GM23248 (cell line): Measurements from ENCODE around the gene CTNNA3.

ENCODE experiments used
- EZH2 ChIP-seq: fragments of 200-600 bp; sonication (generic); IDR thresholded peaks from 2 replicates; pipeline ENCODE4 v1.6.1; 2018; ENCODE audit warnings: antibody characterized with exemption, mild to moderate bottlenecking; ENCODE audit not compliant: insufficient read depth, poor library complexity, severe bottlenecking
- EZH2phosphoT487 ChIP-seq: fragments of 200-600 bp; sonication (generic); IDR thresholded peaks from 2 replicates; pipeline ENCODE4 v1.6.1; 2018; ENCODE audit warnings: antibody characterized with exemption, moderate library complexity, mild to moderate bottlenecking, low read depth; ENCODE audit not compliant: insufficient read depth

- no peak for TF ChIP-seq EZH2
- TF ChIP-seq EZH2phosphoT487: no peak
These were observed 619.9 kb downstream of the CTNNA3 start for GRCh38 chr10:67076144-67076543.
